ENCODE results near the gene KIF16B. TPM values are rescaled to one million over a fixed set of nuclear protein-coding genes. Genes with fewer than 3 reads are reported as not detected.

Gene KIF16B
- total RNA-seq, 1 experiment from 2014 or later: 16.6 TPM

DNA sequence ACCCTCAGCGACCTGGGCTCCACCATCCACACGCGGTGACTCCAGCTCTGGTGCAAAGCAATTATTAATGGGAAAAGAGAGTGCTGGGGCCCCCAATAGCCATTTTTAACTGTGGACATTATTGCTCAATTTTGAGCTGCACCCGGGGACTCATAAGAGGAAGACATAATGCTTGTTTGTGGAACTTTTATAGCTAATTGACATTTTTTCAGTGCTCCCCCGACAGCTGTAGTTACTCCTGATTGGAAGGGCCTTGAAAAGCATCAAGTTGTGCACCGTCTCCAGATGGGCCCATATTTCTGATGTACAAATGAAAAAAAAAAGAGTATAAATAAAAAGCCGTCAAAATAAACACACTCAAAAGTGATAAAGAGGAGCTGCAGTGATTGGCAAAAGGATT is 327.0 kb downstream of the KIF16B start:
- no peak for TF ChIP-seq TCF7L2 (IDR thresholded peaks at IDR 0.05; ENCODE audit: low read depth, low read length)
- TF ChIP-seq, protein P1, sequence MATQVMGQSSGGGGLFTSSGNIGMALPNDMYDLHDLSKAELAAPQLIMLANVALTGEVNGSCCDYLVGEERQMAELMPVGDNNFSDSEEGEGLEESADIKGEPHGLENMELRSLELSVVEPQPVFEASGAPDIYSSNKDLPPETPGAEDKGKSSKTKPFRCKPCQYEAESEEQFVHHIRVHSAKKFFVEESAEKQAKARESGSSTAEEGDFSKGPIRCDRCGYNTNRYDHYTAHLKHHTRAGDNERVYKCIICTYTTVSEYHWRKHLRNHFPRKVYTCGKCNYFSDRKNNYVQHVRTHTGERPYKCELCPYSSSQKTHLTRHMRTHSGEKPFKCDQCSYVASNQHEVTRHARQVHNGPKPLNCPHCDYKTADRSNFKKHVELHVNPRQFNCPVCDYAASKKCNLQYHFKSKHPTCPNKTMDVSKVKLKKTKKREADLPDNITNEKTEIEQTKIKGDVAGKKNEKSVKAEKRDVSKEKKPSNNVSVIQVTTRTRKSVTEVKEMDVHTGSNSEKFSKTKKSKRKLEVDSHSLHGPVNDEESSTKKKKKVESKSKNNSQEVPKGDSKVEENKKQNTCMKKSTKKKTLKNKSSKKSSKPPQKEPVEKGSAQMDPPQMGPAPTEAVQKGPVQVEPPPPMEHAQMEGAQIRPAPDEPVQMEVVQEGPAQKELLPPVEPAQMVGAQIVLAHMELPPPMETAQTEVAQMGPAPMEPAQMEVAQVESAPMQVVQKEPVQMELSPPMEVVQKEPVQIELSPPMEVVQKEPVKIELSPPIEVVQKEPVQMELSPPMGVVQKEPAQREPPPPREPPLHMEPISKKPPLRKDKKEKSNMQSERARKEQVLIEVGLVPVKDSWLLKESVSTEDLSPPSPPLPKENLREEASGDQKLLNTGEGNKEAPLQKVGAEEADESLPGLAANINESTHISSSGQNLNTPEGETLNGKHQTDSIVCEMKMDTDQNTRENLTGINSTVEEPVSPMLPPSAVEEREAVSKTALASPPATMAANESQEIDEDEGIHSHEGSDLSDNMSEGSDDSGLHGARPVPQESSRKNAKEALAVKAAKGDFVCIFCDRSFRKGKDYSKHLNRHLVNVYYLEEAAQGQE (IDR thresholded peaks at IDR 0.05; ENCODE audit: insufficient read depth in 1 of 2, low read depth in 2 of 2, low read length in 1 of 2): no peak
- TF ChIP-seq, protein P2, sequence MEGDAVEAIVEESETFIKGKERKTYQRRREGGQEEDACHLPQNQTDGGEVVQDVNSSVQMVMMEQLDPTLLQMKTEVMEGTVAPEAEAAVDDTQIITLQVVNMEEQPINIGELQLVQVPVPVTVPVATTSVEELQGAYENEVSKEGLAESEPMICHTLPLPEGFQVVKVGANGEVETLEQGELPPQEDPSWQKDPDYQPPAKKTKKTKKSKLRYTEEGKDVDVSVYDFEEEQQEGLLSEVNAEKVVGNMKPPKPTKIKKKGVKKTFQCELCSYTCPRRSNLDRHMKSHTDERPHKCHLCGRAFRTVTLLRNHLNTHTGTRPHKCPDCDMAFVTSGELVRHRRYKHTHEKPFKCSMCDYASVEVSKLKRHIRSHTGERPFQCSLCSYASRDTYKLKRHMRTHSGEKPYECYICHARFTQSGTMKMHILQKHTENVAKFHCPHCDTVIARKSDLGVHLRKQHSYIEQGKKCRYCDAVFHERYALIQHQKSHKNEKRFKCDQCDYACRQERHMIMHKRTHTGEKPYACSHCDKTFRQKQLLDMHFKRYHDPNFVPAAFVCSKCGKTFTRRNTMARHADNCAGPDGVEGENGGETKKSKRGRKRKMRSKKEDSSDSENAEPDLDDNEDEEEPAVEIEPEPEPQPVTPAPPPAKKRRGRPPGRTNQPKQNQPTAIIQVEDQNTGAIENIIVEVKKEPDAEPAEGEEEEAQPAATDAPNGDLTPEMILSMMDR (IDR thresholded peaks at IDR 0.05): no peak
- TF ChIP-seq SIN3A (IDR thresholded peaks at IDR 0.05; ENCODE audit: borderline replicate concordance, insufficient read depth, low read depth, low read length): no peak
- no peak for TF ChIP-seq POLR2AphosphoS5 (IDR thresholded peaks at IDR 0.05; ENCODE audit: low read depth, low read length)
- intact Hi-C loops (cut with micrococcal nuclease; ENCODE audit: unreplicated experiment) (no loop called here), in situ Hi-C loops (cut with HindIII; ENCODE audit: low pct_unique_long_range_greater_than_20kb, low sequenced_read_pairs) (no loop called here)
- Histone ChIP-seq H3K4me1 (ENCODE audit: control insufficient read depth, insufficient read depth, low read length) (no peaks in the 10 kb centered on the region), H3K27me3 (ENCODE audit: control insufficient read depth, insufficient read depth, low read length) (no peaks in the 10 kb centered on the region; the same call in 1 of the 2 replicates), H3K9me3 (ENCODE audit: control insufficient read depth, insufficient read depth, low read depth, low read length) (no peaks in the 10 kb centered on the region), H3K4me3 (ENCODE audit: low read depth in 2 of 2, low read length in 2 of 2) (no peak overlapping the region), H3K36me3 (ENCODE audit: control insufficient read depth, insufficient read depth, low read length) (no peaks in the 10 kb centered on the region), H3K27ac (ENCODE audit: low read length) (no peak overlapping the region)
- ATAC-seq: no peak
- POLR2A ChIA-PET: no interaction called here
- CTCF ChIA-PET: no interaction called here
- BruUV-seq (replicated peaks): no TSS peak
- DNase-seq (ENCODE audit: low read depth, low spot score): no peak

DNA sequence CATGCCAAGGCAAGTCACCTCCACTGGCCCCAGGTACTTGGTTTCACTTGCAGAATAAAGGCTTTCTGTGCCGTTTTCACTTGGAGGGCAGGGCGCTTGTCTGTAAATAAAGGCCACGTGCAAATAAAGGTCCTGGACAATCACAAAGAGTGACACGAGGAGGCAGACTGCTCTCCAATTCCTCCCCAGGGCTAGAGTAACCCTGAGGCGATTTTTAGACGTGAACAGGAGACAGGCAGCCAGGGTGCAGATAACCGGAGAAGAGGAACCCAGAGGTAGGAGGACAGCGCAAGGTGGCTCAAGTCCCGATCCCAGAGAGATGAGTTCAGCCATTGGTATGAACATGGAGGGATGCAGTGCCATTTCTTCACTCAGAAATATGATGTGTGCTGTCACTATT is 327.4 kb downstream of the KIF16B start:
- H3K27ac ChIP-seq (ENCODE audit: low read length): no peak overlapping the region
- in situ Hi-C loops (cut with HindIII; ENCODE audit: low pct_unique_long_range_greater_than_20kb, low sequenced_read_pairs): no loop called here
- no peak overlapping the region for H3K4me3 ChIP-seq (ENCODE audit: low read depth in 2 of 2, low read length in 2 of 2)
- POLR2A ChIA-PET: no interaction called here
- H3K4me1 ChIP-seq (ENCODE audit: control insufficient read depth, insufficient read depth, low read length): no peaks in the 10 kb centered on the region
- intact Hi-C loops (cut with micrococcal nuclease; ENCODE audit: unreplicated experiment): no loop called here
- no TSS peak for BruUV-seq (replicated peaks)
- CTCF ChIA-PET: no interaction called here
- H3K27me3 ChIP-seq (ENCODE audit: control insufficient read depth, insufficient read depth, low read length): no peaks in the 10 kb centered on the region; the same call in 1 of the 2 replicates
- DNase-seq (ENCODE audit: low read depth, low spot score) (no peak), ATAC-seq (no peak)
- no peaks in the 10 kb centered on the region for H3K36me3 ChIP-seq (ENCODE audit: control insufficient read depth, insufficient read depth, low read length)
- no peaks in the 10 kb centered on the region for H3K9me3 ChIP-seq (ENCODE audit: control insufficient read depth, insufficient read depth, low read depth, low read length)
- TF ChIP-seq TCF7L2 (IDR thresholded peaks at IDR 0.05; ENCODE audit: low read depth, low read length) (no peak), POLR2AphosphoS5 (IDR thresholded peaks at IDR 0.05; ENCODE audit: low read depth, low read length) (no peak), SIN3A (IDR thresholded peaks at IDR 0.05; ENCODE audit: borderline replicate concordance, insufficient read depth, low read depth, low read length) (no peak)
- TF ChIP-seq, protein P2 (IDR thresholded peaks at IDR 0.05): no peak
- TF ChIP-seq, protein P1 (IDR thresholded peaks at IDR 0.05; ENCODE audit: insufficient read depth in 1 of 2, low read depth in 2 of 2, low read length in 1 of 2): no peak
